ENCODE data around the gene BRINP2. TPM values are rescaled to one million over a fixed set of nuclear protein-coding genes. Genes with fewer than 3 reads are reported as not detected.

The BRINP2 gene, protein sequence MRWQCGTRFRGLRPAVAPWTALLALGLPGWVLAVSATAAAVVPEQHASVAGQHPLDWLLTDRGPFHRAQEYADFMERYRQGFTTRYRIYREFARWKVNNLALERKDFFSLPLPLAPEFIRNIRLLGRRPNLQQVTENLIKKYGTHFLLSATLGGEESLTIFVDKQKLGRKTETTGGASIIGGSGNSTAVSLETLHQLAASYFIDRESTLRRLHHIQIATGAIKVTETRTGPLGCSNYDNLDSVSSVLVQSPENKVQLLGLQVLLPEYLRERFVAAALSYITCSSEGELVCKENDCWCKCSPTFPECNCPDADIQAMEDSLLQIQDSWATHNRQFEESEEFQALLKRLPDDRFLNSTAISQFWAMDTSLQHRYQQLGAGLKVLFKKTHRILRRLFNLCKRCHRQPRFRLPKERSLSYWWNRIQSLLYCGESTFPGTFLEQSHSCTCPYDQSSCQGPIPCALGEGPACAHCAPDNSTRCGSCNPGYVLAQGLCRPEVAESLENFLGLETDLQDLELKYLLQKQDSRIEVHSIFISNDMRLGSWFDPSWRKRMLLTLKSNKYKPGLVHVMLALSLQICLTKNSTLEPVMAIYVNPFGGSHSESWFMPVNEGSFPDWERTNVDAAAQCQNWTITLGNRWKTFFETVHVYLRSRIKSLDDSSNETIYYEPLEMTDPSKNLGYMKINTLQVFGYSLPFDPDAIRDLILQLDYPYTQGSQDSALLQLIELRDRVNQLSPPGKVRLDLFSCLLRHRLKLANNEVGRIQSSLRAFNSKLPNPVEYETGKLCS
- not detected in 2 replicates for total RNA-seq

DNA sequence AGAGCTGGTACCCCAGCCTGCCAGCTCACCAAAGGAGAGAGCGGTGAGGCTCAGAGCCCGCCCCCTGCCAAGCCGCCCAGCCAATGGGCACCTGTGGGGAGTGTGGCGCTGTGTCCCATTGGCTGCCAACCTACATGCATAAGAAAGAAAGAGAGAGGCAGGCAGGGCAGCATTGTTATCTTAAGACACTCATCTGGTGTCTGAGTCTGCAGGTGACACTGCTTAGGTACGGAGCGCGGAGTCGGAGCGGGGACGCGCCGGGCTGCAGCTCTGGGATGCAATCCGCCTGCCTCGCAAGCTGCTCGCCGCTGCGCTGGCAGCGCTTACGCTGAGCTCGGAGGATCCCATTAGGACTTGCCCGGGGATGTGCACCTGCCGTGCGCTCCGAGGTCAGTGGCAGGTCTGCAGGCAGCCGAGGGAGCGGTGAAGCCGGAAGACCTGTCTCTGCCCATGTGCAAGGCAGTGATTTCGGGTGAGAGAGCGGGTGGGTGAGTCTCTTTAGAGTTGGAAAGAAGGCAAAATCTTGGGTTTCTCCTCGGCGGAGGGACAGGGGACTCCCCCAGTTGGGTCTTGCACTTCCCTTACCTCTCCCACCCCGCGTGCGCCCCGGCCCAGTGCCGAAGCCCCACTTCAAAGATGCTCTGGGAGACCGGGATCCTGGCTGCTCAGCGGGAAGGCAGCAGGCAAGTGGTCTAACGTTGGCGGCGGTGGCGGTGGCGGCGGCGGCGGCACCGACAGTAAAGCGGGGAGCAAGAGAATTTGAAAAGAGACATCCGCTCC lies at the start of gene BRINP2:
Gene BRINP2, plus strand, starts transcription at position 203 of the 780 bp plus-strand sequence. CDS start 58,919 bp downstream, outside the sequence.
- no peak within 1 kb of the TSS for H3K4me3 ChIP-seq (ENCODE audit: low read depth, low read length)
- TF ChIP-seq, protein P1, sequence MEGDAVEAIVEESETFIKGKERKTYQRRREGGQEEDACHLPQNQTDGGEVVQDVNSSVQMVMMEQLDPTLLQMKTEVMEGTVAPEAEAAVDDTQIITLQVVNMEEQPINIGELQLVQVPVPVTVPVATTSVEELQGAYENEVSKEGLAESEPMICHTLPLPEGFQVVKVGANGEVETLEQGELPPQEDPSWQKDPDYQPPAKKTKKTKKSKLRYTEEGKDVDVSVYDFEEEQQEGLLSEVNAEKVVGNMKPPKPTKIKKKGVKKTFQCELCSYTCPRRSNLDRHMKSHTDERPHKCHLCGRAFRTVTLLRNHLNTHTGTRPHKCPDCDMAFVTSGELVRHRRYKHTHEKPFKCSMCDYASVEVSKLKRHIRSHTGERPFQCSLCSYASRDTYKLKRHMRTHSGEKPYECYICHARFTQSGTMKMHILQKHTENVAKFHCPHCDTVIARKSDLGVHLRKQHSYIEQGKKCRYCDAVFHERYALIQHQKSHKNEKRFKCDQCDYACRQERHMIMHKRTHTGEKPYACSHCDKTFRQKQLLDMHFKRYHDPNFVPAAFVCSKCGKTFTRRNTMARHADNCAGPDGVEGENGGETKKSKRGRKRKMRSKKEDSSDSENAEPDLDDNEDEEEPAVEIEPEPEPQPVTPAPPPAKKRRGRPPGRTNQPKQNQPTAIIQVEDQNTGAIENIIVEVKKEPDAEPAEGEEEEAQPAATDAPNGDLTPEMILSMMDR (IDR thresholded peaks at IDR 0.05; ENCODE audit: insufficient read depth, low read depth, low read length): no peak
- peak; percentile 7 for DNase-seq (ENCODE audit: low read depth)

GRCh38 chr1:177122461-177123251 lies 48.1 kb upstream of the BRINP2 start:
- DNase-seq (ENCODE audit: low read depth): no peak
- no peak overlapping the region for H3K4me3 ChIP-seq (ENCODE audit: low read depth, low read length)
- TF ChIP-seq, protein P1 (IDR thresholded peaks at IDR 0.05; ENCODE audit: insufficient read depth, low read depth, low read length): no peak

DNA sequence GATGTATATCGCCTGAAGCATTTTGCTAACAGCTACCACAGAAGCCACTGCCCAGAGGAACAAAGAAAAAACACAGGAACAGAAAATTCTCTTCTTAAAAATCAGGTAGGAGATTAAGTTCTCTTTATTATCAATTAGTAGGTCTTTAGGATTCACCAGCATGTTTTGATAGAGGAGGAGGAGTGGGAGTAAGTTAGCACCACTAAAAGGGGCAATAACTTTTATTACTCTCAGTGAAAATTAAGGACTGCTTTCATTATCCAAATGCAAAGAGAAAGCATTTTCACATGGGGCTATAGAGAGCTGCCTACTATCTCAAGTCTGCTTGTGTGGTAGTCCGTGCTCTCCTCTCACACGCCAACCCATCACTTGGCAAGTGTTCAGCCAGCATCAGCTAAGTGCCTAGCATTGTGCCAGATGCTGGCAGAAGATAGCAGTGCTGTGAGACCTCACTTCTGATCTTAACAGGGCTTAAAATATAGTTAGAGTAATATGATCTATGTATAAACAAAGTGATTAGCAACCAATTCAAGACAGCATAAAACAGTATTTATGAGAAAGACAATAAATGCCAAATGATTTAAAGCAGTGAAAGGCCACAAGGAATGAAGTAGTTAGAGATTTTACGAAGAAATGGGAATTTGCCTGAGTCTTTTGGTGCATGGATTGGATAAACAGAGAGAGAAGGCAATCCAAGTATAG lies 46.0 kb upstream of the BRINP2 start:
- no peak overlapping the region for H3K4me3 ChIP-seq (ENCODE audit: low read depth, low read length)
- DNase-seq (ENCODE audit: low read depth): peak; percentile 2
- TF ChIP-seq, protein P1 (IDR thresholded peaks at IDR 0.05; ENCODE audit: insufficient read depth, low read depth, low read length): no peak

GRCh38 chr1:177126267-177126666 lies 44.5 kb upstream of the BRINP2 start:
- H3K4me3 ChIP-seq (ENCODE audit: low read depth, low read length): no peak overlapping the region
- no peak for DNase-seq (ENCODE audit: low read depth)
- TF ChIP-seq, protein P1 (IDR thresholded peaks at IDR 0.05; ENCODE audit: insufficient read depth, low read depth, low read length): no peak

DNA sequence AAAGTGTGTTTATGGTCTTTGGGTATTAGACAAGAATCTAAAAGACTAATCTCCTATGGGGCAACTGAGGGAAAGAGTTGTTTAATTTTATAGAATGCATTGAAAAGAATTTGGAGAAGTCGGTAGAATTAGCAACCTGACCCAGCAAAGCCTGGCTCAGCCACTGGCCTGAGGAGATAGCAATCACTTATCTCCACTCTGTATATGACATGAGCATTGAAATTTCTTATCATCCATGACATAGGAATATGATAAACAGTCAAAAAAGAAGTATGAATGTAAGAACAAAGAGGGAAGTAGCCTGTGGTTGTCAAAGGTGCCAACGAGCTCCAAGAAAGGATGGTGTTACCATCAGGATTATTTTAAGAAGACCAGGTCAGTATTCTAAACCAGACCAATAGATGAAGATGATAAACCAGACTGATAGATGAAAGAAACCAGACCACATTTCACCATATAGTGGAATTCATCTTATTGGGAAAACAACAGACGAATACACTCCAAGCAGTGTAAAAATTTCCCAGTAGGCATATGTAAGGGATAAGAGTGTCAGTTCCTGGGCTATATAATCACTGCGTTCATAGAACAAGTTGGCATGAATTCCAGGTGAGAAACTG lies 42.0 kb upstream of the BRINP2 start:
- H3K4me3 ChIP-seq (ENCODE audit: low read depth, low read length): no peak overlapping the region
- no peak for DNase-seq (ENCODE audit: low read depth)
- TF ChIP-seq, protein P1 (IDR thresholded peaks at IDR 0.05; ENCODE audit: insufficient read depth, low read depth, low read length): no peak

Measured in fibroblast of villous mesenchyme (primary cell).